ENCODE measurements around the gene HDC. TPM values are rescaled to one million over a fixed set of nuclear protein-coding genes. Genes with fewer than 3 reads are reported as not detected.

The HDC gene
- 0.29 and 0.62 TPM in 2 replicates for total RNA-seq (2014; rRNA removed; shearing (Covaris generic))

DNA sequence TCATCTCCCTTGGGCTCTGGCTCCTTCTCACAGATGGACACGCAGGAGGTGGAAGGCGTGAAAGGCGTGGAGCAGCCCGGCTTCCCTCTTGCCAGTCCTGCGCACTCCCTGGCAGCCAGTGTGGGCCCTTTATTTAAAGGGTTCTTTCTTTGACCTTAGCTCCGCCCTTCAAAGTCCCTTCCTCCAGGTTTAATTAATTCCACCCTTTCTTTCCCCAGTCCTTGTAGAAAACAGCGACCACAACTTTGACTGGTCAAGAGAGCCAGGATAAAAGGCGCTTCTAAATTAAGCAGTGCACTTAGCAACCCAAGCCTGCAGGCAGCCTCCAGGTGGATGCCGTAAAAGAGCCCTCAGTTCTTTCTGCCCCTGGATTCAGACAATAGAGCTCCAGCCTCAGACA, at the start of gene HDC:
Gene HDC, minus strand, starts transcription at position 107 of the 400 bp plus-strand sequence. Its CDS starts 103 bp downstream, at position 4.
- DNase-seq (ENCODE audit: low spot score) = no peak

GRCh38 chr15:50312636-50313035, 47.1 kb upstream of the HDC start:
- DNase-seq (ENCODE audit: low spot score) = no peak

- DNase-seq (ENCODE audit: low spot score) = no peak
These were observed 42.3 kb upstream of the HDC start for GRCh38 chr15:50307799-50308198.

DNA sequence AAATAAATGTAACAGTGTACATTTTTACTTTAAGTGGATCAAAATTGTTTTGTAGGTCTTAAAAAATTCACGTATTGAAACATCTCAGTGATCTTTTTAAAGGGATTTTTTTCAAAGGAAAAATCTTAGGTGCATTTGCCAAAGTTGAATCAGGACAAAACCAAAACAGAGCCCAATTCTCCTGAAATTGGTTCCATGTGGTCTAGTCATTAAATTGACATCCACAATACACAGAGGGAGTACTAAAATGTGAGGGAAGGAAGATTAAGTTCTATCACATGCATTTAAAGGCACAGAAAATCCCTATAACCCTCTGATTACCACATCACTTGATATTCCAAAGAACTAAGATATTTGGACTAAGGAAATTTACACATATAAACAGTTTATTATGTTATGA, 39.3 kb upstream of the HDC start:
- no peak for DNase-seq (ENCODE audit: low spot score)

- no peak for DNase-seq (ENCODE audit: low spot score)
These were observed 37.1 kb upstream of the HDC start for GRCh38 chr15:50302581-50302980.

GRCh38 chr15:50298340-50298739, 32.8 kb upstream of the HDC start:
- DNase-seq (ENCODE audit: low spot score) = no peak

DNA sequence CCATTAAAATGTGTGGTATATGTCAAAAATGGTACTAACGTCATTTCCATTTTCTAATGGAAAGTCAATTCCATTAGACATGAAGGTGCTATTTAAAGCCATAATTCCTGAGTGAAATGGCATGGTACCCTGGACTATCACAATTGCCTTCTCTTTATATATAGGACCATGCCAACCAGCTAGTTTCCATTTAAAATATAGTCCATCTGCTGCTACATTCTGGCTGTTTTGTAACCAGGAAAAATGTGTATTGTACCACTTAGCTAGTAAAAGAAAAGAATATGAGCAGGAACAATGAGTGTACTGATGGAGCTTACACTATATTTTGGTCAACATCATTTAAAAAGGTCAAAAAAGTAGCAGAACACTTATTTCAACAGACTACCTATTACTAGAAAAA, 30.4 kb upstream of the HDC start:
- no peak for DNase-seq (ENCODE audit: low spot score)

- no peak for DNase-seq (ENCODE audit: low spot score)
These were observed 24.2 kb upstream of the HDC start for GRCh38 chr15:50289749-50290148.

GRCh38 chr15:50287324-50288116, 22.0 kb upstream of the HDC start:
- DNase-seq (ENCODE audit: low spot score) = no peak

DNA sequence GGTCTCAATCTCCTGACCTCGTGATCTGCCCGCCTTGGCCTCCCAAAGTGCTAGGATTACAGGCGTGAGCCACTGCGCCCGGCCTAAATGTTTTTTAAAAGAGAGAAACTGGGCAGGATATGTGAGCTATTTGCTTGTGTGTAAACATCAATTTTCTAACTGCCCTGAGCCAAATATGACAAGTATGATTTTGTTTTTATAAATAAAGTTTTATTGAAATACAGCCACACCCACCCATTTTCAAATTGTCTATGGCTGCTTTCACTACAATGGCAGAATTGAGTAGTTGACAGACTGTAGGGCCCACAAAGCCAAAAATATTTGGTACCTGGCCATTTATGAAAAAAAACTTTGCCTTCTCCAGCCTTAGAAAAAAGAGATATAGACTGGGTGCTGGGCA, 15.9 kb upstream of the HDC start:
- no peak for DNase-seq (ENCODE audit: low spot score)

DNA sequence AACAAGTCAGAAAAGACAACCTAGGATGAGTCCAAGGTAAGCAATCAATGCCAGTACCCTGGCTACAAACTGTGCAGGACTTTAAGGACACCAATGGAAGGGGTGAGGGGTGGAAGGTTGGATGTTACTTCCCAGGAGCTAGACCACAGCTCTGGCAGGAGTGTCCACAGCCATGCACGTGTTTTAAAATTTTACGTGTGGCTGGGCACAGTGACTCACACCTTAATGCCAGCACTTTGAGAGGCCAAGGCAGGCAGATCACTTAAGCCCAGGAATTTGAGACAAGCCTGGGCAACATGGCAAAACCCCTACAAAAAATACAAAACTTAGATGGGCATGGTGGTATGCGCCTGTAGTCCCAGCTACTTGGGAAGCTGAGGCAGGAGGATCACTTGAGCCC, 14.7 kb upstream of the HDC start:
- DNase-seq (ENCODE audit: low spot score) = peak; percentile 30

DNA sequence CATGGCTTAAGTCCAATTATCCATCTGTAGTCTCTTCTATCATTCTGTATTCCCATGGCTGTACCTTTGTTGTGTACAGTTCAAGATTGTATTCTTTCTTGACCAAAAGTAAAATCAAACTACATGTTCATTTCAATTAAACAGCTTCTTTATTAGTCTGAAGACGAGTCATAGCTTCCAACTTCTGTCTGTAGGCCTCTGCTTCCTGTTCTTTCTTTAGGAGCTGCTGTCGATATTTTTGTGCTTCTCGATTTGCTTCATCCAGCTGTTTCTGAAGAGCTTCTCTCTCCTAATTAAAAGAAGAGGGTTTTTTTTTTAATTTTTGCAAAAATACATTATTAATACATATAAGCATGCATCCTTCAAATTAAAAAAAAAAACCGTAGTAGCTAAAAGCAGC, 13.0 kb upstream of the HDC start:
- no peak for DNase-seq (ENCODE audit: low spot score)

GRCh38 chr15:50277370-50277769, 11.8 kb upstream of the HDC start:
- DNase-seq (ENCODE audit: low spot score) = no peak

DNA sequence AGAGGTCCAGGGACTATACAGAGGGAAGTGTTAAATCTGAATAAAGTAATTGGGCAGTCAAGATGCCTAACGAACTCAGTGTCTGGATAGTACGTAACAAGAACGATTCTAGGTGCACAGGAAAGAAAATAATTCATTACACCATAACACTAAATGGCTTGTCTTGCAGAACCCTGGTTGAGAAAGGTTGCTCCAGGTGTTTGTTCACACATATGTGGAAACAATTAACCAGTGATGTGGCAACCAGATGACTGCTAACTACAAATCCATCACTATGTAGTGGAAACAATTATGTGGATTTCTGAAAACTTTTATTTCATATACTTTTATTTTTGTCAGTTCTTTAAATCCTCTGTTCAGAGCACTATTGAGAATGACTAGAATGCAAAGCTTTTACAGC, 10.4 kb upstream of the HDC start:
- no peak for DNase-seq (ENCODE audit: low spot score)

GRCh38 chr15:50275091-50275490, 9.6 kb upstream of the HDC start:
- DNase-seq (ENCODE audit: low spot score) = no peak

GRCh38 chr15:50267577-50267976, 2.1 kb upstream of the HDC start:
- DNase-seq (ENCODE audit: low spot score) = no peak

DNA sequence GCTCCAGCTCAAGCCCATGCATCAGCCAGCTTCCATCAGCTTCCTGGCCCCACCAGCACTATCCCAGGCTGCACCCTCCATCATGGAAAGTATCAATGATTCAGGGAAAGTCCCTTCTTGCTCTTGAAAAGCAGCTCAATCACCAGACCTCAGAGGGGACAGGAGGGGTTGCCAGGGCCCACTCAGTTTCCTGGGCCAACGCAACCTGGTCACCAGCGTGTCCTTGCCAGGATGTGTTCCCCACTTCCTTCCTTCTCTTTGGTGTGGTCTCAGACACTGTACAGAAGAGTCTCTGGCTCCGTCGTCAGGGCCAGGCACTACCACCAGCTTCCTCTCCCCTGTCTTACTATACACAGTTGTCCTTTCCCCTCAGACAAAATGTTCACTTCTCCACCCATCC, 3.0 kb downstream of the HDC start:
- no peak for DNase-seq (ENCODE audit: low spot score)

- DNase-seq (ENCODE audit: low spot score) = no peak
These were observed 3.5 kb downstream of the HDC start for GRCh38 chr15:50261981-50262380.

DNA sequence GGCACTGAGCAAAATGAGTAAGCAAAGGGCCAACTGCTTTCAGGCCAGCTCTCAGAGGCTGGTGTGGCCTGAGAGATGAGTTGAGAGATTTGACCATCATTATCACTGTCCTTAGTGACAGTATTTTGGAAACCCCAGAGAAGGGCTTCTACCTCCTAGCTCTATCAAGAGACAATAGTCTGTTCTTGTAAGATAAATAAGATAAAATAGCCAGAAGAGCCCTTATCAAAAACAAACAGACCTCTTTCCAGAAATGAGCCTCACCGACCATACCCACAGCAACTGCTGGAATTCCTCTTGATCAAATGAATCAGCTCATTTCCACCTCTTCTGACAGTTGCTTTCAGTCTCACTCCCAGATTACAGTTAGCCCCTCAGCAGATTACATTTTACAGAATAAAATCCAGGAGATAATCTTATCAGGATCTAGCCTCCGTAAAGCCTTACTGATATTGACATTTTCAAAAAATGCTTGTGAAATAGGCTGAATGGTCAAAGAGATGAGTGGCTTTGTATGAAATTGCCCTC, 4.5 kb downstream of the HDC start:
- DNase-seq (ENCODE audit: low spot score) = no peak

DNA sequence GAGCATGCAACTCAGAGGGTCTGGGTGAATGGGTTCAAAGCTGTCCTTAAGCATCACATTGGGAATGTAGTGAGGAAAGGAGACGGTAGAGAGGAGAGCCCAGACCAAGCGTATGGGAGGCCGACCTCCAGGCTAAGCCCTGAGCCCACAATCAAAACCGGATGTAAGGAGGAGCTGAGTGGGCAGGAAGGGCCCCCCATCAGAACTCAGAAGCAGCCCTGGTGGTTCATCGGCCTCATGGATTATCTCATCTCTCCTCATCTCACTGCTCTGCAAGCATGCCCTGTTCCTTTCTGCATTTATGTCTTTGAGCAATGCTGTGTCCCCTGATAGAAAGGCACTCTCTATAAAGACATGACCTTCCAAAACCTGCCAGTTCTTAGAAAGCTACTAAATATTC, 6.2 kb downstream of the HDC start:
- no peak for DNase-seq (ENCODE audit: low spot score)

- peak; percentile 46 for DNase-seq (ENCODE audit: low spot score)
These were observed 7.6 kb downstream of the HDC start for GRCh38 chr15:50257924-50258323.

GRCh38 chr15:50257332-50257731, 8.2 kb downstream of the HDC start:
- DNase-seq (ENCODE audit: low spot score) = no peak

DNA sequence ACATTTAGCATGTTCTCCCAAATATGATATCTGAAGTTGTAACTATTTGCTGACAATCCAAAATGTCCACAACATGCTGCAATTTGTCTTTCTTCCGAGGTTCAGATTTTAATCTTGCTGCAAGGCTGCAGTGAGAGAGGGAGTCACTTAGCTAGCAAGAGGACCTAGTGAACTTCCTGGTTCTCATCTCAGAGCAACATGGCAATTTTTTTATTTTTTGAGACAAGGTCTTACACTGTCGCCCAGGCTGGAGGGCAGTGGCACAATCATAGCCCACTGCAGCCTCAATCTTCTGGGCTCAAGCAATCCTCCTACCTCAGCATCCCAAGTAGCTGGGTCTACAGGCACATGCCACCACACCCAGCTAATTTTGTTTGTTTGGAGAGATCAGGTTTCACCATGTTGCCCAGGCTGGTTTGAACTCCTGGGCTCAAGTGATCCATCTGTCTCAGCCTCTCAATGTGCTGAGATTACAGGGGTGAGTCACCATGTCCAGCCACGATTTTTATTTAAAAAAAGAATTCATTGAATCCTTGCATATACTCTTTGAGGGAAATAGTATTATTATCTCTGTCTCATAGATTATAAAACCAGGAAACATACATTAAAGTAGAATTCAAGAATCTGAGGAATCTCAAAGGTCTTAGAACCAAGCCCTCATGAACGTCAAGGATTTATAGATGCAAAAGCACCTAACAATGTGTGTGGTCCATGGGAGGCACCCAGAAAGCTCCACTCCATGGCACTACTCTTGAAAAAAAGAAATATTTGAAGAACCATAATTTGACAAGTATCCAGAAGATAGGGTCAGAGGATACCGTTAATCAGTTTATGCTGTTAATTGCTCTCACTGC, 9.1 kb downstream of the HDC start:
- DNase-seq (ENCODE audit: low spot score) = peak; percentile 76

All from A172 (cell line).